H9 (cell line): ENCODE measurements around the gene ULK4. TPM values are rescaled to one million over a fixed set of nuclear protein-coding genes. Genes with fewer than 3 reads are reported as not detected.

Experiments
- DNase-seq: peaks from one replicate; pipeline ENCODE4 v3.0.0-alpha.2; 2017
- H2AFZ ChIP-seq: one replicate; pipeline ENCODE4 v1.6.1; 2013; ENCODE audit warnings: mild to moderate bottlenecking, low read length, control low read depth, moderate library complexity
- H2AK5ac ChIP-seq: 2 replicates; pipeline ENCODE4 v1.6.1; 2013; ENCODE audit warnings: low read length, control low read depth, mixed read lengths; ENCODE audit not compliant: insufficient read length
- H2BK120ac ChIP-seq: one replicate; pipeline ENCODE4 v1.6.1; 2013; ENCODE audit warnings: low read depth, mild to moderate bottlenecking, low read length, control low read depth, inconsistent platforms; ENCODE audit not compliant: poor library complexity, severe bottlenecking
- H2BK12ac ChIP-seq: 2 replicates; pipeline ENCODE4 v1.6.1; 2013; ENCODE audit warnings: low read length, control low read depth, mixed read lengths, low read depth; ENCODE audit not compliant: insufficient read length
- H2BK15ac ChIP-seq: 2 replicates; pipeline ENCODE4 v1.6.1; 2013; ENCODE audit warnings: low read depth, low read length, control low read depth
- H2BK20ac ChIP-seq: one replicate; pipeline ENCODE4 v1.6.1; 2013; ENCODE audit warnings: low read depth, mild to moderate bottlenecking, low read length, control low read depth, inconsistent platforms; ENCODE audit not compliant: poor library complexity, severe bottlenecking
- H2BK5ac ChIP-seq: 2 replicates; pipeline ENCODE4 v1.6.1; 2013; ENCODE audit warnings: low read length, control low read depth, mixed read lengths; ENCODE audit not compliant: insufficient read length
- H3K14ac ChIP-seq: 2 replicates; pipeline ENCODE4 v1.6.1; 2013; ENCODE audit warnings: low read length, control low read depth; ENCODE audit not compliant: insufficient read depth
- H3K18ac ChIP-seq: 2 replicates; pipeline ENCODE4 v1.6.1; 2013; ENCODE audit warnings: low read depth, mild to moderate bottlenecking, mixed read lengths, low read length, control low read depth; ENCODE audit not compliant: insufficient read length
- H3K23ac ChIP-seq: 2 replicates; pipeline ENCODE4 v1.6.1; 2013; ENCODE audit warnings: low read length, control low read depth, mixed read lengths, low read depth; ENCODE audit not compliant: insufficient read length
- H3K23me2 ChIP-seq: 2 replicates; pipeline ENCODE4 v1.6.1; 2013; ENCODE audit warnings: low read depth, mild to moderate bottlenecking, mixed read lengths, low read length, control low read depth; ENCODE audit not compliant: insufficient read length, poor library complexity, severe bottlenecking
- H3K27ac ChIP-seq: 2 replicates; pipeline ENCODE4 v1.5.1; 2013; ENCODE audit warnings: low read length, control low read depth, mixed read lengths, low read depth; ENCODE audit not compliant: insufficient read length
- H3K27me3 ChIP-seq: 2 replicates; pipeline ENCODE4 v1.6.1; 2013; ENCODE audit warnings: low read length, control low read depth, inconsistent platforms; ENCODE audit not compliant: insufficient read depth
- H3K4ac ChIP-seq: 2 replicates; pipeline ENCODE4 v1.6.1; 2013; ENCODE audit warnings: low read depth, mild to moderate bottlenecking, control low read depth, inconsistent platforms, low read length, moderate library complexity
- H3K4me1 ChIP-seq: 2 replicates; pipeline ENCODE4 v1.6.1; 2013; ENCODE audit warnings: low read length, control low read depth, inconsistent platforms; ENCODE audit not compliant: insufficient read depth
- H3K4me2 ChIP-seq: 2 replicates; pipeline ENCODE4 v1.6.1; 2013; ENCODE audit warnings: low read length, control low read depth, mixed read lengths; ENCODE audit not compliant: insufficient read length, insufficient read depth
- H3K56ac ChIP-seq: 2 replicates; pipeline ENCODE4 v1.6.1; 2013; ENCODE audit warnings: low read depth, mild to moderate bottlenecking, mixed read lengths, low read length, control low read depth; ENCODE audit not compliant: insufficient read length
- H3K79me1 ChIP-seq: 2 replicates; pipeline ENCODE4 v1.6.1; 2013; ENCODE audit warnings: low read depth, mild to moderate bottlenecking, moderate library complexity, low read length, control low read depth, inconsistent platforms; ENCODE audit not compliant: insufficient read depth, poor library complexity, severe bottlenecking
- H3K79me2 ChIP-seq: 2 replicates; pipeline ENCODE4 v1.6.1; 2013; ENCODE audit warnings: low read length, control low read depth, inconsistent platforms; ENCODE audit not compliant: insufficient read depth
- H3K9ac ChIP-seq: 2 replicates; pipeline ENCODE4 v1.6.1; 2013; ENCODE audit warnings: low read length, control low read depth, mixed read lengths; ENCODE audit not compliant: insufficient read length; ENCODE audit errors: extremely low read depth
- H3K9me3 ChIP-seq: one replicate; pipeline ENCODE4 v1.6.1; 2013; ENCODE audit warnings: low read depth, low read length, inconsistent platforms; ENCODE audit not compliant: control insufficient read depth
- H3T11ph ChIP-seq: one replicate; pipeline ENCODE4 v1.6.1; 2013; ENCODE audit warnings: mild to moderate bottlenecking, low read length, control low read depth, inconsistent platforms
- H4K20me1 ChIP-seq: one replicate; pipeline ENCODE4 v1.6.1; 2013; ENCODE audit not compliant: control insufficient read depth, insufficient read length, insufficient read depth
- H4K5ac ChIP-seq: 2 replicates; pipeline ENCODE4 v1.6.1; 2013; ENCODE audit warnings: low read depth, mild to moderate bottlenecking, mixed read lengths, low read length, control low read depth; ENCODE audit not compliant: insufficient read length
- H4K8ac ChIP-seq: replicated peaks from 2 replicates; pipeline ENCODE4 v1.6.1; 2013; ENCODE audit warnings: low read length, control low read depth, mixed read lengths, low read depth; ENCODE audit not compliant: insufficient read length
- H4K91ac ChIP-seq: 2 replicates; pipeline ENCODE4 v1.6.1; 2013; ENCODE audit warnings: low read depth, mild to moderate bottlenecking, moderate library complexity, mixed read lengths, low read length, control low read depth; ENCODE audit not compliant: insufficient read length
- H3K27ac Mint-ChIP-seq, 3 experiments: 2 replicates in 2 of 3; 3 replicates in 1 of 3; pipeline ENCODE4 v1.8.0; 2020 to 2021; ENCODE audit warnings: mixed read lengths in 3 of 3, mild to moderate bottlenecking in 1 of 3, moderate library complexity in 1 of 3
- H3K27me3 Mint-ChIP-seq: 2 replicates; pipeline ENCODE4 v1.8.0; 2021; ENCODE audit warnings: low read depth, mild to moderate bottlenecking, moderate library complexity, mixed read lengths
- H3K36me3 Mint-ChIP-seq, 3 experiments: 2 replicates in 2 of 3; 3 replicates in 1 of 3; pipeline ENCODE4 v1.8.0; 2020 to 2021; ENCODE audit warnings: low read depth in 3 of 3, mixed read lengths in 3 of 3; ENCODE audit not compliant: insufficient read depth in 1 of 3
- H3K4me1 Mint-ChIP-seq, 2 experiments: 2 replicates each; pipeline ENCODE4 v1.8.0; 2020; ENCODE audit warnings: mixed read lengths in 2 of 2
- H3K4me3 Mint-ChIP-seq, 2 experiments: 2 replicates in 1 of 2; 3 replicates in 1 of 2; pipeline ENCODE4 v1.8.0; 2020 to 2021; ENCODE audit warnings: mild to moderate bottlenecking in 2 of 2, mixed read lengths in 2 of 2, moderate library complexity in 1 of 2
- H3K9me3 Mint-ChIP-seq, 2 experiments: 2 replicates in 1 of 2; 3 replicates in 1 of 2; pipeline ENCODE4 v1.8.0; 2020; ENCODE audit warnings: mild to moderate bottlenecking in 2 of 2, mixed read lengths in 2 of 2, moderate library complexity in 1 of 2
- WGBS: extraction: QIAGEN DNeasy Blood & Tissue Kit; methylation state at CpG from one replicate; pipeline ENCODE4 v1.1.7; 2013; ENCODE audit warnings: missing lambda C conversion rate, low lambda C conversion rate, mixed read lengths; ENCODE audit not compliant: insufficient read length; ENCODE audit errors: extremely low coverage; 5-methylcytosine and 5-hydroxymethylcytosine counted together
- total RNA-seq: library from RNA; stranded (reverse); gene quantifications from 2 replicates; pipeline ENCODE4 v1.2.1, GENCODE V29; 2021
- TF ChIP-seq, protein P1 (sequence below): fragments of 200-600 bp; sonication (generic); conservative IDR thresholded peaks from 3 replicates; pipeline ENCODE4 v1.8.0; 2021; ENCODE audit warnings: antibody characterized with exemption, mild to moderate bottlenecking

The ULK4 gene
- total RNA-seq, 1 experiment from 2014 or later = 12.9 TPM

- Histone ChIP-seq H3K79me1 (peaks cover 8% of the 10 kb centered on the region), H3K27me3 (no peaks in the 10 kb centered on the region), H4K91ac (no peak overlapping the region), H2BK12ac (no peak overlapping the region), H3K23me2 (no peaks in the 10 kb centered on the region), H3K18ac (no peak overlapping the region), H3K4ac (no peak overlapping the region), H4K20me1 (no peaks in the 10 kb centered on the region), H3K23ac (no peak overlapping the region), H3K14ac (no peak overlapping the region), H3K56ac (no peak overlapping the region), H4K8ac (no peak overlapping the region), H3K9ac (no peak overlapping the region), H2BK15ac (no peak overlapping the region), H2AFZ (no peak overlapping the region), H2BK120ac (no peak overlapping the region), H3K79me2 (peaks cover 38% of the 10 kb centered on the region; the same call in 1 of the 2 replicates), H3K27ac (no peak overlapping the region), H2BK20ac (no peak overlapping the region), H2AK5ac (no peak overlapping the region), H3K4me1 (peaks cover 5% of the 10 kb centered on the region), H3K4me2 (no peak overlapping the region), H4K5ac (no peak overlapping the region), H3K9me3 (no peaks in the 10 kb centered on the region), H2BK5ac (no peak overlapping the region), H3T11ph (no peak overlapping the region)
- DNase-seq = no peak
- Mint-ChIP-seq H3K9me3 (no peaks in the 10 kb centered on the region), H3K4me1 (peaks cover 33 to 34% of the 10 kb centered on the region in 2 experiments), H3K4me3 (no peak overlapping the region), H3K36me3 (peaks cover 13 to 25% (median 25%) of the 10 kb centered on the region in 3 experiments; a peak in 6 of 7 replicates), H3K27ac (peak overlapping the region in 1 of 3 experiments; percentile 45; a peak in 2 of 7 replicates), H3K27me3 (no peaks in the 10 kb centered on the region)
- WGBS = no CpG with 5 or more reads among the region's 7 CpGs
- TF ChIP-seq, protein P1, sequence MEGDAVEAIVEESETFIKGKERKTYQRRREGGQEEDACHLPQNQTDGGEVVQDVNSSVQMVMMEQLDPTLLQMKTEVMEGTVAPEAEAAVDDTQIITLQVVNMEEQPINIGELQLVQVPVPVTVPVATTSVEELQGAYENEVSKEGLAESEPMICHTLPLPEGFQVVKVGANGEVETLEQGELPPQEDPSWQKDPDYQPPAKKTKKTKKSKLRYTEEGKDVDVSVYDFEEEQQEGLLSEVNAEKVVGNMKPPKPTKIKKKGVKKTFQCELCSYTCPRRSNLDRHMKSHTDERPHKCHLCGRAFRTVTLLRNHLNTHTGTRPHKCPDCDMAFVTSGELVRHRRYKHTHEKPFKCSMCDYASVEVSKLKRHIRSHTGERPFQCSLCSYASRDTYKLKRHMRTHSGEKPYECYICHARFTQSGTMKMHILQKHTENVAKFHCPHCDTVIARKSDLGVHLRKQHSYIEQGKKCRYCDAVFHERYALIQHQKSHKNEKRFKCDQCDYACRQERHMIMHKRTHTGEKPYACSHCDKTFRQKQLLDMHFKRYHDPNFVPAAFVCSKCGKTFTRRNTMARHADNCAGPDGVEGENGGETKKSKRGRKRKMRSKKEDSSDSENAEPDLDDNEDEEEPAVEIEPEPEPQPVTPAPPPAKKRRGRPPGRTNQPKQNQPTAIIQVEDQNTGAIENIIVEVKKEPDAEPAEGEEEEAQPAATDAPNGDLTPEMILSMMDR = no peak
Measured at GRCh38 chr3:41220906-41221677, 740.8 kb downstream of the ULK4 start.
